Loucy (cell line): Measurements from ENCODE around the gene ZBED6.
"Not testable (repeated sequence)": the region's sequence is repeated elsewhere in the genome, so short reads cannot be mapped to it uniquely, and the experiment has no call there.

Source experiments
- CTCF ChIP-seq: fragments of 200-600 bp; sonication (generic); conservative IDR thresholded peaks from 2 replicates; pipeline ENCODE4 v1.5.1; 2014; ENCODE audit warnings: mild to moderate bottlenecking, antibody characterized with exemption, low read length
- EZH2phosphoT487 ChIP-seq: fragments of 200-600 bp; IDR thresholded peaks from 2 replicates; pipeline ENCODE4 v1.6.1; 2018; ENCODE audit warnings: antibody characterized with exemption, mild to moderate bottlenecking, moderate library complexity, borderline replicate concordance

GRCh38 chr1:203761958-203762357 is 33.5 kb upstream of the ZBED6 start:
- not testable (repeated sequence) for TF ChIP-seq CTCF, EZH2phosphoT487
